ENCODE results near the gene TOPAZ1.

DNA sequence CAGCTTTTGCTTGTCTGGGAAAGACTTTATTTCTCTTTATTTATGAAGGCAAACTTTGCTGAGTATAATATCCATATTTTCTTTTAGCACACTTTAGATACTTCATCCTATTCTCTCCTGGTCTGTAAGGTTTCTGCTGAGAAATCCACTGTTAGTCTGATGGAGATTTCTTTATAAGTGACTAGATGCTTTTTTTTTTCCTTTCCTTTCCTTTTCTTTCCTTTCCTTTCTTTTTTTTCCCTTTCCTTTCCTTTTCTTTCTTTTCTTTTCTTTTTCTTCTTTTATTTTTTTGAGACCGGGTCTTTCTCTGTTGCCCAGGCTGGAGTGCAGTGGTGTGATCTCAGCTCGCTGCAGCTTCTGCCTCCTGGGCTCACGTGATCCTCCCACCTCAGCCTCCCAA, 38.4 kb downstream of the TOPAZ1 start:
- TF ChIP-seq, protein P1, sequence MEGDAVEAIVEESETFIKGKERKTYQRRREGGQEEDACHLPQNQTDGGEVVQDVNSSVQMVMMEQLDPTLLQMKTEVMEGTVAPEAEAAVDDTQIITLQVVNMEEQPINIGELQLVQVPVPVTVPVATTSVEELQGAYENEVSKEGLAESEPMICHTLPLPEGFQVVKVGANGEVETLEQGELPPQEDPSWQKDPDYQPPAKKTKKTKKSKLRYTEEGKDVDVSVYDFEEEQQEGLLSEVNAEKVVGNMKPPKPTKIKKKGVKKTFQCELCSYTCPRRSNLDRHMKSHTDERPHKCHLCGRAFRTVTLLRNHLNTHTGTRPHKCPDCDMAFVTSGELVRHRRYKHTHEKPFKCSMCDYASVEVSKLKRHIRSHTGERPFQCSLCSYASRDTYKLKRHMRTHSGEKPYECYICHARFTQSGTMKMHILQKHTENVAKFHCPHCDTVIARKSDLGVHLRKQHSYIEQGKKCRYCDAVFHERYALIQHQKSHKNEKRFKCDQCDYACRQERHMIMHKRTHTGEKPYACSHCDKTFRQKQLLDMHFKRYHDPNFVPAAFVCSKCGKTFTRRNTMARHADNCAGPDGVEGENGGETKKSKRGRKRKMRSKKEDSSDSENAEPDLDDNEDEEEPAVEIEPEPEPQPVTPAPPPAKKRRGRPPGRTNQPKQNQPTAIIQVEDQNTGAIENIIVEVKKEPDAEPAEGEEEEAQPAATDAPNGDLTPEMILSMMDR (IDR thresholded peaks at IDR 0.05; ENCODE audit: low read depth, low read length) = no peak
- no peak for TF ChIP-seq EZH2phosphoT487 (IDR thresholded peaks at IDR 0.05; ENCODE audit: low read depth)

All from OCI-LY3 (cell line).